GM12878 (cell line): ENCODE data around the gene LIN54. TPM values are rescaled to one million over a fixed set of nuclear protein-coding genes. Genes with fewer than 3 reads are reported as not detected.

ENCODE experiments used
- ATAC-seq: fragments of 200-7000 bp; cut with Tn5 transposase; 3 replicates; pipeline ENCODE4 v1.9.1; 2020; ENCODE audit warnings: mild to moderate bottlenecking, moderate library complexity
- BruUV-seq: library from RNA; stranded (reverse); fragments of 400-500 nt; replicated peaks from 2 replicates; lab custom pipeline; 2021; lab: Mats Ljungman, UMichigan
- CTCF ChIA-PET: fragments of 300-600 bp; sonication (Branson Sonifier 250); formaldehyde crosslinking; extraction: SDS; loops from one replicate; lab custom pipeline; 2021; ENCODE audit warnings: inconsistent platforms; lab: Yijun Ruan, JAX
- POLR2A ChIA-PET: fragments of 350-600 bp; formaldehyde crosslinking; extraction: SDS; loops from one replicate; lab custom pipeline; 2021; ENCODE audit warnings: inconsistent platforms; lab: Charles Lee
- RAD21 ChIA-PET: fragments of 300-600 bp; sonication (Branson Sonifier 250); formaldehyde crosslinking; loops from one replicate; lab custom pipeline; 2023; ENCODE audit warnings: antibody characterized with exemption; ENCODE audit not compliant: unreplicated experiment; lab: Charles Lee
- SMC1A ChIA-PET: fragments of 300-600 bp; sonication (Branson Sonifier 250); formaldehyde crosslinking; loops from one replicate; lab custom pipeline; 2023; ENCODE audit not compliant: unreplicated experiment, uncharacterized antibody; lab: Charles Lee
- DNase-seq: peaks from one replicate; pipeline ENCODE4 v3.0.0-alpha.2; 2011; ENCODE audit warnings: low read depth, low spot score
- FAIRE-seq: peaks from 3 replicates; lab custom pipeline; 2011; peaks lifted over from hg19 to GRCh38; lab: Jason Lieb, UNC
- H2AFZ ChIP-seq: 2 replicates; pipeline ENCODE4 v1.6.0; 2011; ENCODE audit warnings: low read depth, low read length, control low read depth; ENCODE audit not compliant: control insufficient read depth
- H3K27ac ChIP-seq: 2 replicates; pipeline ENCODE4 v1.5.1; 2011; ENCODE audit warnings: control low read depth; ENCODE audit not compliant: control insufficient read depth, insufficient read depth
- H3K27me3 ChIP-seq, 2 experiments: replicated peaks in 1 of 2; 2 replicates each; pipeline versions ENCODE4 v1.6.0 to v1.6.1; 2011; ENCODE audit warnings: low read length in 1 of 2; ENCODE audit not compliant: control insufficient read depth in 2 of 2, insufficient read depth in 2 of 2
- H3K36me3 ChIP-seq, 2 experiments: 2 replicates each; pipeline ENCODE4 v1.5.1; 2011; ENCODE audit warnings: low read length in 1 of 2; ENCODE audit not compliant: control insufficient read depth in 2 of 2, insufficient read depth in 2 of 2
- H3K4me1 ChIP-seq: 2 replicates; pipeline ENCODE4 v1.6.1; 2011; ENCODE audit warnings: mild to moderate bottlenecking, low read length, moderate library complexity, mixed read lengths; ENCODE audit not compliant: control insufficient read depth, insufficient read depth
- H3K4me2 ChIP-seq: 2 replicates; pipeline ENCODE4 v1.6.0; 2011; ENCODE audit warnings: control low read depth; ENCODE audit not compliant: control insufficient read depth, insufficient read depth
- H3K4me3 ChIP-seq: fragments of 200-600 bp; sonication (generic); 2 replicates; pipeline ENCODE4 v1.5.1; 2016
- H3K79me2 ChIP-seq: 2 replicates; pipeline ENCODE4 v1.6.0; 2011; ENCODE audit warnings: low read length; ENCODE audit not compliant: control insufficient read depth, insufficient read depth
- H3K9ac ChIP-seq: 2 replicates; pipeline ENCODE4 v1.8.0; 2011; ENCODE audit warnings: low read length, control low read depth, mixed read lengths; ENCODE audit not compliant: control insufficient read depth, insufficient read depth
- H3K9me3 ChIP-seq: replicated peaks from 3 replicates; pipeline ENCODE4 v1.5.1; 2011; ENCODE audit warnings: mild to moderate bottlenecking, low read length; ENCODE audit not compliant: control insufficient read depth, insufficient read depth
- H4K20me1 ChIP-seq: 2 replicates; pipeline ENCODE4 v1.6.0; 2011; ENCODE audit not compliant: control insufficient read depth, insufficient read depth
- CEBPB ChIP-seq, 2 experiments: fragments of 150-350 bp in 1 of 2; IDR thresholded peaks; 2 replicates each; pipeline ENCODE4 v1.6.1; 2012 to 2014; ENCODE audit warnings: low read depth in 2 of 2, low read length in 2 of 2, borderline replicate concordance in 1 of 2, inconsistent platforms in 1 of 2
- CEBPZ ChIP-seq: fragments of 150-350 bp; IDR thresholded peaks from 2 replicates; pipeline ENCODE4 v1.6.1; 2016; ENCODE audit warnings: low read depth, low read length
- CREB1 ChIP-seq: IDR thresholded peaks from 2 replicates; pipeline ENCODE4 v1.6.1; 2012; ENCODE audit warnings: low read depth, mild to moderate bottlenecking, inconsistent platforms
- E2F4 ChIP-seq: IDR thresholded peaks from 2 replicates; pipeline ENCODE4 v1.6.1; 2012; ENCODE audit warnings: low read depth, low read length, improper control_type of control experiment
- ESRRA ChIP-seq: IDR thresholded peaks from 2 replicates; pipeline ENCODE4 v1.6.1; 2012; ENCODE audit warnings: mild to moderate bottlenecking, low read length, improper control_type of control experiment
- IRF4 ChIP-seq: IDR thresholded peaks from 2 replicates; pipeline ENCODE4 v1.6.1; 2011; ENCODE audit warnings: low read depth, low read length
- JUND ChIP-seq: IDR thresholded peaks from 2 replicates; pipeline ENCODE4 v1.6.1; 2012; ENCODE audit warnings: low read depth, mild to moderate bottlenecking, low read length, improper control_type of control experiment, moderate library complexity
- MLLT1 ChIP-seq: fragments of 450-650 bp; IDR thresholded peaks from 2 replicates; pipeline ENCODE4 v1.6.1; 2016; ENCODE audit warnings: mild to moderate bottlenecking
- NFYA ChIP-seq: IDR thresholded peaks from 2 replicates; pipeline ENCODE4 v1.6.1; 2011; ENCODE audit warnings: low read depth, mild to moderate bottlenecking, low read length, improper control_type of control experiment, borderline replicate concordance
- RAD21 ChIP-seq: IDR thresholded peaks from 2 replicates; pipeline ENCODE4 v1.6.1; 2011; ENCODE audit warnings: mild to moderate bottlenecking, low read depth, low read length, moderate library complexity; ENCODE audit not compliant: insufficient read depth
- SMC3 ChIP-seq: IDR thresholded peaks from 2 replicates; pipeline ENCODE4 v1.6.1; 2011; ENCODE audit warnings: low read length, improper control_type of control experiment, borderline replicate concordance
- SRF ChIP-seq, 2 experiments: IDR thresholded peaks; 2 replicates each; pipeline ENCODE4 v1.6.1; 2011; ENCODE audit warnings: low read depth in 2 of 2, low read length in 2 of 2, mild to moderate bottlenecking in 1 of 2, moderate library complexity in 1 of 2
- YBX1 ChIP-seq: fragments of 450-650 bp; IDR thresholded peaks from 2 replicates; pipeline ENCODE4 v1.6.1; 2016; ENCODE audit warnings: antibody characterized with exemption
- ZNF24 ChIP-seq: fragments of 450-650 bp; IDR thresholded peaks from 2 replicates; pipeline ENCODE4 v1.6.1; 2017; ENCODE audit warnings: antibody characterized with exemption, mild to moderate bottlenecking
- ZNF384 ChIP-seq: IDR thresholded peaks from 2 replicates; pipeline ENCODE4 v1.6.1; 2012; ENCODE audit warnings: low read depth, mild to moderate bottlenecking, low read length, improper control_type of control experiment, borderline replicate concordance
- WGBS: methylation state at CpG from one replicate; pipeline ENCODE4 v1.1.6; 2016; ENCODE audit warnings: low lambda C conversion rate; ENCODE audit not compliant: insufficient replicate concordance, insufficient coverage; ENCODE audit errors: missing lambda C conversion rate; 5-methylcytosine and 5-hydroxymethylcytosine counted together
- in situ Hi-C: fragments of 300-500 bp; cut with MboI; formaldehyde crosslinking; loops from 9 replicates; pipeline ENCODE4 v1.14.3; 2018; ENCODE audit warnings: mixed read lengths
- intact Hi-C: fragments of 100-400 bp; cut with micrococcal nuclease; formaldehyde crosslinking; loops from one replicate; pipeline ENCODE4 v1.14.2; 2022; ENCODE audit not compliant: unreplicated experiment
- polyA plus RNA-seq, 11 experiments: library from polyadenylated mRNA; depleted of rRNA in 4 of 11; unstranded in 6 of 11; stranded (reverse) in 5 of 11; fragments of >200 nt; fragmentation: Nextera tagmentation in 4 of 11; fragmentation: Illumina TruSeq in 1 of 11; extraction: Ambion mirVana in 4 of 11; extraction: Trizol in 1 of 11; gene quantifications; 1 replicate in 1 of 11; 2 replicates in 10 of 11; pipeline versions ENCODE4 v1.2.1 to v1.2.3, GENCODE V29; 2011 to 2016; ENCODE audit warnings: inconsistent platforms in 2 of 11, missing spikeins in 2 of 11, low read depth in 1 of 11
- total RNA-seq, 4 experiments: library from RNA; depleted of rRNA in 3 of 4; stranded (reverse); fragments of >200 nt in 3 of 4; fragmentation: Illumina TruSeq in 1 of 4; extraction: Trizol in 1 of 4; gene quantifications; 2 replicates each; pipeline versions ENCODE4 v1.2.1 to v1.2.3, GENCODE V29; 2013 to 2021
- TF ChIP-seq, protein P1 (sequence below): fragments of 450-650 bp; IDR thresholded peaks from 2 replicates; pipeline ENCODE4 v1.6.1; 2017; ENCODE audit warnings: borderline replicate concordance
- TF ChIP-seq, protein P2 (sequence below): IDR thresholded peaks from 2 replicates; pipeline ENCODE4 v1.6.1; 2012; ENCODE audit warnings: low read depth, low read length, improper control_type of control experiment

LIN54 gene
- total and polyA plus RNA-seq, 10 of the 15 experiments (the other 5 are each of a cell fraction or from before 2014, with no cell fraction given) = 1.5 to 20.4 (median 12.2) TPM

GRCh38 chr4:82918091-82918490 lies 92.5 kb downstream of the LIN54 start:
- Histone ChIP-seq H3K4me2 (no peak overlapping the region), H3K79me2 (no peaks in the 10 kb centered on the region), H3K4me3 (no peak overlapping the region), H4K20me1 (no peaks in the 10 kb centered on the region), H3K9ac (no peak overlapping the region), H3K27ac (no peak overlapping the region), H2AFZ (no peak overlapping the region), H3K36me3 (peaks cover 0 to 3% of the 10 kb centered on the region in 2 experiments; a peak in 3 of 4 replicates), H3K9me3 (no peaks in the 10 kb centered on the region), H3K27me3 (no peaks in the 10 kb centered on the region), H3K4me1 (no peaks in the 10 kb centered on the region)
- 93% methylated on average over 7 of the region's 7 CpGs for WGBS
- ChIA-PET POLR2A (no interaction called here), RAD21 (interaction anchor here (0.6 kb wide), 1 partner anchor 44 kb away, joined by 3 read pairs; no protein-coding TSS in a partner anchor), SMC1A (no interaction called here), CTCF (interaction anchor here (1.4 kb wide), 1 partner anchor 18 kb away, joined by 3 read pairs; no protein-coding TSS in a partner anchor)
- ATAC-seq = no peak
- BruUV-seq = no TSS peak
- in situ Hi-C loops = no loop called here
- no peak for DNase-seq
- intact Hi-C loops = no loop called here
- no peak for FAIRE-seq
- TF ChIP-seq CREB1 (no peak), E2F4 (no peak), ZNF384 (no peak), YBX1 (no peak), IRF4 (no peak), CEBPB (IDR thresholded peaks at IDR 0.05; ENCODE audit: borderline replicate concordance in 1 of 2, low read depth in 2 of 2, low read length in 2 of 2) (no peak), MLLT1 (no peak), SMC3 (no peak), CEBPZ (no peak), RAD21 (no peak), SRF (IDR thresholded peaks at IDR 0.05; ENCODE audit: low read depth in 2 of 2, low read length in 2 of 2) (no peak), NFYA (no peak), ESRRA (no peak), JUND (no peak), ZNF24 (no peak)
- TF ChIP-seq, protein P1, sequence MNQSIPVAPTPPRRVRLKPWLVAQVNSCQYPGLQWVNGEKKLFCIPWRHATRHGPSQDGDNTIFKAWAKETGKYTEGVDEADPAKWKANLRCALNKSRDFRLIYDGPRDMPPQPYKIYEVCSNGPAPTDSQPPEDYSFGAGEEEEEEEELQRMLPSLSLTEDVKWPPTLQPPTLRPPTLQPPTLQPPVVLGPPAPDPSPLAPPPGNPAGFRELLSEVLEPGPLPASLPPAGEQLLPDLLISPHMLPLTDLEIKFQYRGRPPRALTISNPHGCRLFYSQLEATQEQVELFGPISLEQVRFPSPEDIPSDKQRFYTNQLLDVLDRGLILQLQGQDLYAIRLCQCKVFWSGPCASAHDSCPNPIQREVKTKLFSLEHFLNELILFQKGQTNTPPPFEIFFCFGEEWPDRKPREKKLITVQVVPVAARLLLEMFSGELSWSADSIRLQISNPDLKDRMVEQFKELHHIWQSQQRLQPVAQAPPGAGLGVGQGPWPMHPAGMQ = no peak
- TF ChIP-seq, protein P2, sequence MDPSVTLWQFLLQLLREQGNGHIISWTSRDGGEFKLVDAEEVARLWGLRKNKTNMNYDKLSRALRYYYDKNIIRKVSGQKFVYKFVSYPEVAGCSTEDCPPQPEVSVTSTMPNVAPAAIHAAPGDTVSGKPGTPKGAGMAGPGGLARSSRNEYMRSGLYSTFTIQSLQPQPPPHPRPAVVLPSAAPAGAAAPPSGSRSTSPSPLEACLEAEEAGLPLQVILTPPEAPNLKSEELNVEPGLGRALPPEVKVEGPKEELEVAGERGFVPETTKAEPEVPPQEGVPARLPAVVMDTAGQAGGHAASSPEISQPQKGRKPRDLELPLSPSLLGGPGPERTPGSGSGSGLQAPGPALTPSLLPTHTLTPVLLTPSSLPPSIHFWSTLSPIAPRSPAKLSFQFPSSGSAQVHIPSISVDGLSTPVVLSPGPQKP = no peak
